Endometrial microvascular endothelial cells (primary cell): Measurements from ENCODE around the gene EPX. TPM values are rescaled to one million over a fixed set of nuclear protein-coding genes. Genes with fewer than 3 reads are reported as not detected.

Experiments used
- in situ Hi-C: cut with HindIII; loops from 2 replicates; pipeline ENCODE4 v1.10.0; 2017; ENCODE audit warnings: low sequenced_read_pairs, low pct_unique_long_range_greater_than_20kb; ENCODE audit errors: inconsistent ontology term
- total RNA-seq: library from RNA; depleted of rRNA; stranded (reverse); fragments of >200 nt; gene quantifications from one replicate; pipeline ENCODE4 v1.2.3, GENCODE V29; 2015; ENCODE audit errors: inconsistent ontology term

EPX gene
- total RNA-seq, 1 donor from 2014 or later = not detected

DNA sequence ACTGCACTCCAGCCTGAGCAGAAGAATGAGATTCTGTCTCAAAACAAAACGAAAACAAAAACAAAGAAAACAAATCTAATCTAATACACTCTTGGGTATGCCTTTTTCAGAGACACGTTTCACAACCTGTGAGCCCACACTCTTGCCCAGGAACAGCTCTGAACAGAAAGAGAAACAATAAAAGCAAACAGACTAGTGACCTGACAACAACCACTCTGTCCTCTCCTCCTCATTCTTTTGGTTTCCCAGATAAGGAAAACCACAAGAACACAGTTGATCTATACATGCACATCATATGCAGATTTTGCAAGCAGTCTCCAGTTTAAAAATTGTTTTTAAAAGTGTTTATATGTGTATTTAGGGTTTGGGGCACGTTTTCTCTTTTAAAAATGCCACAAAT, 25.2 kb downstream of the EPX start:
- in situ Hi-C loops = no loop called here

DNA sequence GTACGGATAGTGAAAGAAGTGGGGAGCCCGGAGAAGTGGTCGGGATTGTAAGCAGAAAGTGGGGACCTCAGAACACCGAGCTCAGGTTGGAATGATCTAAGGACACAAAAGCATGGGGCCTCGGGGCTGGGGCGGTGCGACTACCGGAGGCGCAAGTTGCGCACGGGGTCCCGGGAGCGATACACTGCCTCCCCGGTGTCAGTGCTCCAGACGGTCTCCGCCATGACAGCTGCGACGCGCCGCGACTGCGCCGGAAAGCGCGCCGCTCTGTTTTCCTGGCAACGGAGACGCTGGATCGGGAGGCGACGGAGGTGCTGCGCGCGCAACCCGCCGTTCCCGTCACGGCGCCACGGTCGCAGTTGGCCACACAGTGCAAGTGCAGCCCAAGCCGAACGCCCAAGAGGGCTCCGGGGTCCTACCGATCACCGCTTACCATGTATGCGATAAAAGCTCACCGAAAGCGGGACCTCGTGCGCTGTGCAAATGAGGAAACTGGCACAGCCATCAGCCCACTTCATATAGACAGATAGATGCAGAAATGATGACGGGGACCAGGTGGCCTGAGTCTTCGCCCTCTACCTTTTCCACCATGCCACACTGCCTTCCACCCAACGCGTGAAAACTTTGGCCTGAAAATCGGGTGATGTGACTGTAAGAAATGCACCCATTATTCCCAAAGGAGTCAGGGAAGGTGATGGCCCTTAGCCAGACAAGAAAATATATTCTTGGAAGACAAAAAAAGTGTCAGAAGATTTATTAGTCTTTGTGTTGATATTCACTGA, 26.7 kb downstream of the EPX start, which contains the start of gene MKS1:
Gene MKS1, minus strand, starts transcription at position 249 of the 782 bp plus-strand sequence. Its CDS starts 25 bp downstream, at position 224.
- in situ Hi-C loops = no loop called here

DNA sequence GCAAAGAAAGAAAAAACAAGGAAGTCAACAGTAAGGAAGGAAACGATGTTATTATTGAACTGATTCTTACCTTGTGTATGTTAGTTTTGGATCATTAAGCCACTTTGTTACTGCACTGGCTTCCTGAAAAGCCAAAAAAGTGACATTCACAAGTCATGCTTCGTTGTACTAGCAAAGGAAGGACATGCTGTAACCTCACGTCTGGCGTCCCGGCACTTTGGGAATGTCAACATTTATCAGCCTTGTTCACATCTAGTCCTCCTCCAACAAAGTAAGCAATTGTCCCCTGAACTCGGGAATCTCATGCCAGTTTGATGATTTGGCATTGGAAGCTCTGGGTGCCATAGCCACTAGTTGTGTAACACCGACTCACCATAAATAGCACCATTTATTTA, 27.3 kb downstream of the EPX start:
- in situ Hi-C loops = no loop called here

DNA sequence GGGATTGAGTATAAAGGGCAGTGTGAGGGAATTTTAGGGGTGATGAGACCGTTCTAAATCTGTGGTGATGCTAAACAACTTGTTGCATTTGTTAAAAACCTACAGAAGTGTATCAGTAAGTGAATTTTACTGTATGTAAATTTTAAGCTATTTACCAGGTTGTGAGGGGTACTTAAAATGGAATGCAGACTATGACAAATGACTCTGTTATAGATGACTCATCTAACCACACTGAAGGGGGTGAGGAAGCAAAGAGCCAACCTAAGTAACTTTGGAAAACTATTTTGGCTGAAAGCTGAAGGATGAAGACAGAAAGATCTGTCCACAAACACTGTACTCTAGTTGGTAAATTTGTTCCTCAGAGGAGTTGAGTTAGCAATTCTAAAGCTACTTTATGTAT, 31.8 kb downstream of the EPX start:
- in situ Hi-C loops = no loop called here

DNA sequence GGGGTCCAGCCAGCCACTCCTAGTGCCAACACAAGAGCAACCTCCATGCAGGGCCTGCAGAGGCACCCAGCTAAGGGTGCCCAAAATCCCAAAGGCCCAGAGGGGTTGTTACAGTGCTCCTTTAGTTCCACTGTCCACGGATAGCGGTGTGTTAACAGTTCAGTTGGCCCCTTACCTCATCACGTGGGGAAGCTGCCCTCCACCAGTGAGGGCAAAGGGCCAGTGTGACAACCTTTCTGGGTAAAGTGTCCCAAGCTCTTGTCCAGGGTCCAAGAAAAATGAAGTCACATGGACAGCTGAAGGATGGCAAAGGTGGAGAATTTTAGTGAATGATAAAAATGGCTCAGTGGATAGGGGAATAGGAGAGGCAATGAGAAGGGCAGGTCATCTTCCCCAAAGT, 35.2 kb downstream of the EPX start:
- in situ Hi-C loops = no loop called here

DNA sequence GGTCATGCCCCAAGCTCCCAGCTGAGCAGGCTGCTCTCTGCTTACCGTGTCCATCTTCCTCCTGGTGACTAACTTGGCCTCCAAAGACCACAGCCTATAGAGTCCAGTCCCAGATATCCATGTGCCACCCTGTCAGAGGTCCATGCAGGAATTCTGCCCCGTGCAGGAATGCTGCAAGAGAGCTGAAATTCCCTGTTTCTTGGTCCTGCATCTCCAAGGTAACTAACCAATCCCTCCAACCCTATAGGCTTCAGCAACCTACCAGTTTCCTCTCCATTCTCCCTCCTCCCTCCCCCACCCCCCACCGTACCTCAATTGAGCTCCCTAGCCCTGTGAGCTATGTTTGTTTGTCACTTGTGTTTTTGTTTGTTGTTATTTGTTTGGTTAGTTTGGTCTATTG, 36.2 kb downstream of the EPX start:
- in situ Hi-C loops = no loop called here

DNA sequence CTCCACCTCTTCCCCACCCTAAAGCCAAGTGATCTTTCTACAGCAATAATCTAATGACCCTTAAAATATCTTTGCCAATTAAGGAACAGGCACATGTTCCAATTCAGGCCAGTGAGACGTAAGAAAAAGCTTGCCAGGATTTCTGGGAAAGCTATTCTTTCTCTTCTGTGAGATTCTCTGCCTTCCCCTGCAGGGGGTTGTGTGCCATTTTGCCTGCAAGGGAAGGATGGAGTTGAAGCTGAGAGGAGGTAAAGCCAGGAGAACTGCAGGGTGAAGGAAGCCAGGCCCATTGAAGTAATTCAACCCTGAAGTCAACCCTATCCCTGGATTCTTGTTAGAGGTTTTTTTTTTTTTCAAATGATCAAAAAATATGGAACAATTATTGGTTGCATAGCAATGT, 36.9 kb downstream of the EPX start:
- in situ Hi-C loops = no loop called here

DNA sequence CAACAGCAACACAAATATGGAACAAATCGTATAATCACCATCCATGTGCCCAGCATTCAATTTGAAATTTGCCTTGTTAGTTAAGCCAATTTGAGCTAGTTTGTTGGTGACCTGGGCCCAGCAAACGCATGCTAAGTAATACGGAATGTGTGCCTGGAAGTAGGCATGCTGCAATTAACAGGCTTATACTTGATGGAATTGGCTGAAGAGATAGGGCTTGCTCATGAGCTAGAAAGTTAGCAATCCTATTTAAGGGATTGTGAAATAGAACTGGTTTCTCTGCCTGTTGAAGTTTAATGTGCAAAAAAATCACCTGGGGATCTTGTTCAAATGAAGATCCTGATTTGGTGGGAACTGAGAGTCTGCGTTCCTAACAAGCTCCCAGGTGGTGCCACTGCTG, 37.4 kb downstream of the EPX start:
- in situ Hi-C loops = no loop called here

DNA sequence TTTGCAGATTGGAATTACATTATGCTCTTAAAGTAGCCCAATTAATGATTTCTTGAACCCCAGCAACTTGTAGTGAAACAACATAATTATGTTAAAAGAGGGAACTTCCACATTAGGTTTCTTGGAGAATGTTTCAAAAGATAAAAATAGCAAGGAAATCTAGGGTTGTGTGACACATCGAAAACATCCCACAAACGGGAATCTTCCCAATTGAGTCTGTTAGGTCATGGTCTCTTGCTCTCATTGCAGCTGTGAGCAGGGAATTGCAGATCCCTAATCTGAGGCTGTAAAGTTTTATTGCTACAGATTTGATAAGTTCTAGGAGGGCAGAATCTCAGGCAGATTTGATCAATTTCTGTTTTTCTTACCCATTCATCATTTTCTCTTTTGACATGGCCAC, 39.1 kb downstream of the EPX start:
- in situ Hi-C loops = no loop called here

DNA sequence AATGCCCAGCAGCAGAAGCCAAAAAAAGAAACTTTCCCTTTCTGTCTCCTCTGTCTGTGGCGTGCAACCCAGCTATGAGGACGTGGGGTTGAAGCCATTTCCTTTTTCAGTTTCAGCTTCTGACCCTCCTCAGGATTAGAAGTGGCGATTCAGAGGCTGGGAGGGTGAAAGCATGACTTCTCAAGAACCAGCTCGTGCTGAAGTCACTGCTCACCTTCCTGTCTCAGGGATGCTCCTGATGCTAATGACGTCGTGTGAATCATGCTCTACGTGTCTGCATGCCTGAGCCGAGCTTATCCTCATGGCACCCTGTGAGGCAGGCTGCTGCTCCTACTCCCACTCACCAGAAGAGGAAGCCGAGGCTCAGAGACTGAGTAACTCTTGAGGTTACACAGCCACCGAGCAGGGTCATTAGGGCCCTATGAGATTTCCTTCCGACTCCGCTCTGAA, 40.2 kb downstream of the EPX start:
- in situ Hi-C loops = no loop called here

DNA sequence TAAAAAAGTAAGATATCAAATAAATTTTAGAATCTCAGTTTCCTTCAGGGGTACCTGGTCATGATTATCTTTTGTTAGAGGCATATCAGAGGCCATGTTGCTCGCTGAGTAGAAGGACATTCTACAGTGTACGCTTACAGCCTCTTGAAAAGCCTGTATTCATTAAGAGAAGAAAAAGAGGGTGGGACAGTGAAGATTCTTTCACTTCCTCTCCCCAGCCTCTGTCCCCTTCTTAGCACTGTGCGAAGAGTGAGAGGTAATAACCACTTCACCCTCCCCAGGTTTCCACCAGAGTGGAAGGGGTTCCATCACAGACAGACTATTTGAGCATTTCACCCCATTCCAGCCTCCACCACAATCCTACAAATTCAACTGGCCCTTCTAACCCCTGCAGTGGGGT, 41.0 kb downstream of the EPX start:
- in situ Hi-C loops = no loop called here

DNA sequence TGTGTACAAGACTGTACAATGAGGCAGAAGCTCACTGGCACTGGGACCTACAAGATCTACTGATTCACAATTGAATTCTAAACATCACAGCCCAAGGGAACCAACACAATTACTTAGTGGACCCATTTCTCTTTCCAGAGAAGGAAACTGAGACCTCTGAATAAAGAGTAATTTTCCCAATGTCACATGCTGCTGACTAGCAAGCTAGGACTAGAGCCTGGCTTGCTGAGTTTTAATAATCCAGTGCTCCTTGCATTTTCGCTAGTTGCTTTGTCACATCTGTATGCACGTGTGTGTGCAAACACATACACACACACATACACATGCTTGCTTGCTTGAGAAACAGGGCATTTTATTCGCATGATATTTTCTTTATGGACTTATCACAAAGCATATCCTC, 42.0 kb downstream of the EPX start:
- in situ Hi-C loops = no loop called here

DNA sequence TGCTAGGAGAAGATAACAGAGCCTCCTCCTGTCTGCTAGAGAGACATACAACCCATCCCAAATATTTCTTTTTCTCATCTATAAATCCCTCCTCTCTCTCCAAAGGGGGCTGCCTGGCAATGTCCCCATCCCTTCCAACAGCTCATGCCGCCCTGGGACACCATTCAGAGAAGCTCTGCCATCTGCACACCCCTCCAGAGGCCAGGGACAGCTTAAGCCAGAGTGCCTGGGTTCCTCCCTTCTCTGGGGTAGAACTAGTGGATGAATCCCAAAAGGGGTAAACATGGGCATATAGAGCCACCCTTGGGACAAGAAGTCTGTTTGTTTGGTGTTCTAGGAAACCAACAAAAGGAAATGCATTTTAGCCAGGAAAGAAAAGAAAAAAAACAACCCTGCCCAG, 43.3 kb downstream of the EPX start:
- in situ Hi-C loops = no loop called here

DNA sequence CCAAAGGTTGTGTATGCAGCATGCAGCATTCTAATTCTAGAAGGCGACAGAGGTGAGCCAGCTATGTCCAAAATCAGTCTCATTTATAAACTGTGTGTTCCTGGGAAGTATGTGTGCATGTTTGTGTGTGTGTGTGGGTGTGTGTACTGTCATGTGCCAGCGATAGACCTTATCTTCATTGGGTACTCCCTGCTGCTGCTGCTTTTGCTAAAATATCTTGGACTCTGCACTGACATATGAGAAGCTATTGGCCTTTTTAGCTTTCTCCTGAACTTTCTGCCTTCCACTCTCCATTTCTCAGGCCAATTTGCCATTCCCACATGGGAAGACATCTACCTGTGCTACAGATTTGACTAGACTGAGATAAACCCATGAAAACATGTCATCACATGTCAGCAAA, 43.9 kb downstream of the EPX start:
- in situ Hi-C loops = no loop called here

DNA sequence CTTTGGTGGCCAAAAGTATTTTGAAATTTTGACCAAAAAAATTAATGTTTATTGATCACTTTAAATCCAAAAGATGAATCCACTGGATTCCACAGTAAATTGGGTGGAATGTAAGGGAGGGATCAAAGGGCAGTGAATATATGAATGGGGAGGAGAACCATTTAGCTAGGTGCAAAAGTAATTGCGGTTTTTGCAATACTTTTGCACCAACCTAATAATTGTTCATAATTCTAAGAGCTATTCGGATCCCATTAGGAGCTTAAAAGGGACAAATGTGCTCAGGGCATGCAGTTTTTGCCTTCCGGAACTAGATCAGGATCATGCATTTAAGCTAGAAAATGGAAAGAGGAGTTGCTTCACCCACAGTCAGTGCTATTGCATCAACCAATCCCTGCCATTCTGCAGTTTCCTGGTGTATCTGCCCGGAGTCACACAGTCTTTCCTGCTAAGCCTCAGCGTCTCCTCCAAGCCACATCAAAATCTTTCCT, 45.7 kb downstream of the EPX start, which contains the start of gene LPO:
Gene LPO, plus strand, starts transcription at position 438 of the 488 bp plus-strand sequence. CDS start 4,396 bp downstream, outside the sequence.
- in situ Hi-C loops = no loop called here

DNA sequence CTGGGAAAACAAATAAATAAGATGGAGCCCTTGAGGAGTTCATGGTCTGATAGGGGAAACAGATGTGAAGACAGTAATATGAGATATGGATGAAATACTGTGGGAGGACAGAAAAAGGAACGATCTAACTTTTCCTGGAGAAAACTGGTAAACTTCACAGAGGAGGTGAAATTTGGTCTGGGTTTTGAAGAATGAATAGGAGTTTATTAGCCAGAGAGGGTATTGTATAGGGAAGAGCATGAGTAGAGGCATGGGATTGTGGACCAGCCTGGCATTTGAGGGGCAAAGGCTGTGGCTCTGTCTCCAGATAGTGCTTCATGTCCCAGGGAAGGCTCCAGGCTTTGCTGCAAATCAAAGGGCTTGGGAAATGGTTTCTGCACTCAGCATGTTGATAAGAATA, 47.5 kb downstream of the EPX start:
- in situ Hi-C loops = no loop called here

DNA sequence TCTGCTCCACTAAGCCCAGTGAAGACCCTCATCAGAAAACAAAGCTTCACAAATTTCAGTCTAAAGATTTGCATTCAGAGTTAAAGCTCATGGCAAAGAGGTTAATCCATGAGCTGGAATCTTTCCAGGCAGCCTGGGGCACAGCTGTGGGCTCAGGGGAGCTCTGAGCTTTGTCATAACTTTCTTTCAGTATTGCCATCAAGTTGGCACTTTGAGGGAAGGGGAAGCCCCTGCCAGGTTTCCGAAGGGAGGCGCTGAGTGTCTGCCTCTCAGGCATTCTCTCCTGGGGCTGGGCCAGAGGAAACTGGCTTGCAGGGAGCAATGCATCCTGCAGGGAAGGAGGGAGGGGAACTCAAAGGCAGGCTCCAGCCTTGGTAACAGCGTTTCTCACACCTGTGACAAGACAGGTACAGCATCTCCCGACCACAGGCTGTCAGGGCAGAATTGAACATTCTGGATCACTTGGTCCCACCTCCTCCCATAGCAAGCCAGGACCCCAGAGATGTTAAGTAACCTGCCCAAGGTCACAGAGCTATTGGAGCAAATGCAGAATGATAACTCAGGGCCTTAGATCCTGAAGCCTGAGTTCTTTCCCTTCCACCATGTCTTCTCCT, 49.8 kb downstream of the EPX start:
- in situ Hi-C loops = no loop called here

DNA sequence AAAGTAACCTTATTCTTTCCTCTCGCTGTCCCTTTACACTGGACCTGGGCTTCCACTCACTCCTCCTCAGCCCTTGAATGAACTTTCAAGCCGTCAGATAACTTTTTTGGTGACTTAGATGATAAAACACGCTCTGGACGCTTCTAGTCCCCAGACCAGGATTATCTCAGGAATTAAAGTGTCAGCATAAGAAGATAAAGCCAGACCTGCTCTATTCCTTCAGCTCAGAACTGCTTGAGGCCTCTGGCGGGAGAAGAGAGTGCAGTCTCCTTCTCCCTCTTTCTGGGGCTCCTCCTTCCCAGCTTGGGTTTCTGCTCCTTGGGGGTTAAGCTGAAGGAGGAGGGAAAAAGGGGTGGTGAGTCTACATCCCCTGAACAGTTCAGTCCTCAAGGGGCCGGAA, 52.4 kb downstream of the EPX start:
- in situ Hi-C loops = no loop called here

DNA sequence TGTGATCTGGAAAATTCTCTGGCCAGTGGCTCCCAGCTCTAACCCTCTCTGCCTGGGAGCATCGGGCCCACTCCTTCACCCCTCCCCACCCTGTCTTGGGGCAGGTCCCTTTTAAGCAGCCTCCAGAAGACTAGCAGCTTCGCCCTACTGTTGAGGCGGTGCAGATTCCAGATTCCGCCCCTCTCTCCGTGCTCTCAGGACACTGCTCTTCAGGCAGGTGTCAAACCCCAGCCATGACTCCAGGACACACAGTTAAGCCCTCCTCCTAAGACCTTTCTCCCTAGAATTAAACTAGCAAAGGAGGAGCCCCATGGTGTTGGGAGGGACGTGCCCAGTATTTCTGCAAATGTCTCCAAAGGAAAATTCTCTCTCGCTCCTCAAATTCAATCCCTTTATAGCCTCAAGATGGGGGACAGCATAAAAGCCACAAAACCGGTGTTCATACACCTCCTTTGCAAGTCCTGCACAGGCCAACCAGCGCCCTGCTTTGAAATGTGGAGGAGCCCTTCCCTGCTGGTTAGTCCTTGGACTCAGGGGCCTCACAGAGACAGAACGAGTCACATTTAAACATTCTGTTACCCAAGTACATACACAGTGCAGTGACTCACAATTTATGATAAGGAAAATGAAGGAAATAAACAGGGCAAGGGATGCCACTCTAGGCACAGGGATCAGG, 53.0 kb downstream of the EPX start:
- in situ Hi-C loops = no loop called here
